DOHH2 (cell line): ENCODE results near the gene CIAO2B.

Experiments used
- CTCF ChIP-seq: fragments of 200-600 bp; sonication (generic); IDR thresholded peaks from one replicate; pipeline ENCODE4 v1.5.1; 2014; ENCODE audit warnings: antibody characterized with exemption, mild to moderate bottlenecking, low read depth, low read length; ENCODE audit not compliant: poor library complexity, severe bottlenecking
- EZH2phosphoT487 ChIP-seq: fragments of 200-600 bp; sonication (generic); IDR thresholded peaks from 2 replicates; pipeline ENCODE4 v1.6.1; 2017; ENCODE audit warnings: borderline replicate concordance, mild to moderate bottlenecking, antibody characterized with exemption, low read length, moderate library complexity, mixed read lengths

GRCh38 chr16:66928702-66929388, 5.4 kb downstream of the CIAO2B start:
- TF ChIP-seq CTCF (peak; percentile 70), EZH2phosphoT487 (no peak)
